Transverse colon (tissue), 4 donors: ENCODE results near the gene PIGR.

Source experiments
- CTCF ChIP-seq, 5 experiments: fragments of 200-600 bp in 3 of 5; fragments of 450-650 bp in 2 of 5; sonication (generic) in 3 of 5; IDR thresholded peaks; 1 replicate in 2 of 5; 2 replicates in 3 of 5; pipeline ENCODE4 v1.5.1; 2016 to 2017; ENCODE audit warnings: antibody characterized with exemption in 5 of 5, inconsistent platforms in 3 of 5, mild to moderate bottlenecking in 2 of 5, moderate library complexity in 1 of 5
- POLR2A ChIP-seq: fragments of 450-650 bp; IDR thresholded peaks from one replicate; pipeline ENCODE4 v1.6.1; 2016; ENCODE audit warnings: antibody characterized with exemption, mild to moderate bottlenecking, moderate library complexity
- POLR2AphosphoS5 ChIP-seq, 3 donors: sonication (generic); formaldehyde crosslinking; IDR thresholded peaks; one replicate each; pipeline ENCODE4 v1.6.1; 2016; ENCODE audit warnings: antibody characterized with exemption in 3 of 3

GRCh38 chr1:206975306-206975705 is 29.0 kb upstream of the PIGR start:
- TF ChIP-seq CTCF (IDR thresholded peaks at IDR 0.05) (no peak), POLR2AphosphoS5 (IDR thresholded peaks at IDR 0.05) (no peak), POLR2A (no peak)
